Right lung (tissue), 5 donors: ENCODE data around the gene TMEM92. TPM values are rescaled to one million over a fixed set of nuclear protein-coding genes. Genes with fewer than 3 reads are reported as not detected.

ENCODE experiments used
- DNase-seq, 2 donors: peaks; one replicate each; pipeline ENCODE4 v3.0.0-alpha.2; 2013
- polyA plus RNA-seq, 5 donors: library from polyadenylated mRNA; unstranded; fragments of 120-200 nt; gene quantifications; one replicate each; pipeline versions ENCODE4 v1.2.1 to v1.2.3, GENCODE V29; 2013; ENCODE audit warnings: inconsistent platforms in 1 of 5, low replicate concordance in 1 of 5; ENCODE audit not compliant: insufficient read length in 5 of 5, insufficient read depth in 1 of 5

Gene TMEM92
- polyA plus RNA-seq, 5 donors = 4.4 to 8.7 (median 7.5) TPM

- DNase-seq = no peak
These were observed 51.6 kb downstream of the TMEM92 start for GRCh38 chr17:50325906-50326305.

GRCh38 chr17:50326831-50327364, 52.6 kb downstream of the TMEM92 start:
- DNase-seq = no peak

GRCh38 chr17:50328363-50329325, 54.4 kb downstream of the TMEM92 start:
- peak; percentile 66 to 78 for DNase-seq

- no peak for DNase-seq
These were observed 55.5 kb downstream of the TMEM92 start for GRCh38 chr17:50329716-50330115.

GRCh38 chr17:50330151-50330775, 56.0 kb downstream of the TMEM92 start:
- no peak for DNase-seq

Other genes starting within 250 kb of the TMEM92 start
- gene ITGA3, start 218.4 kb upstream of the TMEM92 start, polyA plus RNA-seq = 10 to 100 TPM; 39.0 to 66.3 (median 46.6) TPM
- gene PDK2, start 179.1 kb upstream of the TMEM92 start, polyA plus RNA-seq = 10 to 100 TPM; 59.5 to 77.4 (median 70.6) TPM
- gene SAMD14, start 144.3 kb upstream of the TMEM92 start, polyA plus RNA-seq = 10 to 100 TPM; 13.3 to 19.7 (median 16.6) TPM
- 10 to 100 TPM; 42.6 to 67.3 (median 50.7) TPM for gene PPP1R9B, start 123.8 kb upstream of the TMEM92 start, polyA plus RNA-seq
- gene SGCA, start 108.5 kb upstream of the TMEM92 start, polyA plus RNA-seq = 10 to 100 TPM in 1 of 5 donors, 1 to 10 TPM in 4; 3.1 to 19.0 (median 3.6) TPM
- 1,000 to 10,000 TPM in 1 of 5 donors, 100 to 1,000 TPM in 4; 464 to 1,084 (median 515) TPM for gene COL1A1, start 72.8 kb upstream of the TMEM92 start, polyA plus RNA-seq
- gene XYLT2, start 71.7 kb downstream of the TMEM92 start, polyA plus RNA-seq = 10 to 100 TPM; 15.9 to 25.9 (median 21.6) TPM
- 10 to 100 TPM; 48.3 to 67.2 (median 55.7) TPM for gene MRPL27, start 98.7 kb downstream of the TMEM92 start, polyA plus RNA-seq
- gene EME1, start 98.8 kb downstream of the TMEM92 start, polyA plus RNA-seq = 10 to 100 TPM in 3 of 5 donors, 1 to 10 TPM in 2; 7.2 to 13.9 (median 11.1) TPM
- gene LRRC59, start 123.1 kb downstream of the TMEM92 start, polyA plus RNA-seq = 10 to 100 TPM; 40.8 to 62.9 (median 44.7) TPM
- 100 to 1,000 TPM in 4 of 5 donors, 10 to 100 TPM in 1; 95.0 to 131 (median 114) TPM for gene ACSF2, start 151.8 kb downstream of the TMEM92 start, polyA plus RNA-seq
- gene CHAD, start 194.4 kb downstream of the TMEM92 start, polyA plus RNA-seq = 1 to 10 TPM; 4.2 to 6.5 (median 4.8) TPM
- 10 to 100 TPM; 41.2 to 56.4 (median 50.3) TPM for gene RSAD1, start 204.4 kb downstream of the TMEM92 start, polyA plus RNA-seq
- gene MYCBPAP, start 234.0 kb downstream of the TMEM92 start, polyA plus RNA-seq = 1 to 10 TPM; 5.0 to 8.2 (median 7.0) TPM